Measurements from ENCODE around the gene ZNF740.
A peak's percentile ranks its signal among the peaks of the same experiment; 100 is the strongest.
"Not testable (repeated sequence)": the region's sequence is repeated elsewhere in the genome, so short reads cannot be mapped to it uniquely, and the experiment has no call there.

Gene ZNF740

DNA sequence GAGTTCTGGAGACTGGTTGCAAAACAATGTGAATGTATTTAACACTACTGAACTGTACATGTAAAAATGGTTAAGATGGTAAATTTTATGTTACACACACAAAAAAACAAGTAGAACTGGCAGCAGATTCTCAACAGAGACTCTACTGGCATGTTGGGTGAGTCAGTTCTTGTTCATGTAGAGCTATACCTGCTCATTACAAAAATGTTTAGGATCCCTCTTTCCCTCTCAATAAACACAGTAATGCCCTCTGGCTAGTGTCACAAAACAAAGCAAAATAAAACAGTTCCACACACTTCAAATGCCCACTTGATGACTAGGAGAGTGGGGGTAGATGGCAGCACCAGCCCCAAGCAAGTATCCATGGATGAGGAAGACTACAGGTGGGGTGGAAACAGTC lies 13.7 kb upstream of the ZNF740 start:
- H3K9ac ChIP-seq (ENCODE audit: low read depth, low read length), result no peak overlapping the region
- H3K4me1 ChIP-seq (ENCODE audit: insufficient read depth, low read length), result peaks cover 6% of the 10 kb centered on the region; the same call in 1 of the 2 replicates
- H3K36me3 ChIP-seq (ENCODE audit: insufficient read depth, low read length), result no peaks in the 10 kb centered on the region
- no peaks in the 10 kb centered on the region; the same call in 1 of the 2 replicates for H3K9me3 ChIP-seq (ENCODE audit: control insufficient read depth, insufficient read depth, low read length)

GRCh38 chr12:53169644-53170043 lies 10.9 kb upstream of the ZNF740 start:
- no peaks in the 10 kb centered on the region for H3K36me3 ChIP-seq (ENCODE audit: insufficient read depth, low read length)
- H3K9me3 ChIP-seq (ENCODE audit: control insufficient read depth, insufficient read depth, low read length), result no peaks in the 10 kb centered on the region; the same call in 1 of the 2 replicates
- H3K4me1 ChIP-seq (ENCODE audit: insufficient read depth, low read length), result peaks cover 6% of the 10 kb centered on the region; the same call in 1 of the 2 replicates
- no peak overlapping the region for H3K9ac ChIP-seq (ENCODE audit: low read depth, low read length)

DNA sequence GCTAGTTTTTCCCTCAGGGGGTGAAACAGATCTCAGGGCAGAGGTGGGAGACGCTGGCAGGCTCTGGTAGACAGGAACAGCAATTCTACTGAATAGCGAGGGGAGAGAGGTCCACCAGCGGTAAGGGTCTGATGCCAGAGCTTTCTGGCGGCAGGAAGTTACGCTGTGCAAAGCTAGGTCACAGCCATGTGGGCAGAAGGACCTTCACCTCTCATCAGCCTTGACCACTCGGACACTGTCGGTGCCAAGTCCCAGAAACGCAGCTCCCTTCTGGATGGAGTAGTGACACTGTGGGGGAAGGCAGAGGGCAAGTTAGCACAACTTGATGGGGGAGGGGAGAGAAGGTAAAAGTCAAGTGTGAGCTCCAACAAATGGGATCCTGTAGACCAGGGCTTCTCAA lies 10.3 kb upstream of the ZNF740 start:
- Histone ChIP-seq H3K36me3 (ENCODE audit: insufficient read depth, low read length) (no peaks in the 10 kb centered on the region), H3K9me3 (ENCODE audit: control insufficient read depth, insufficient read depth, low read length) (no peaks in the 10 kb centered on the region; the same call in 1 of the 2 replicates), H3K4me1 (ENCODE audit: insufficient read depth, low read length) (peaks cover 7% of the 10 kb centered on the region; the same call in 1 of the 2 replicates), H3K9ac (ENCODE audit: low read depth, low read length) (no peak overlapping the region)

DNA sequence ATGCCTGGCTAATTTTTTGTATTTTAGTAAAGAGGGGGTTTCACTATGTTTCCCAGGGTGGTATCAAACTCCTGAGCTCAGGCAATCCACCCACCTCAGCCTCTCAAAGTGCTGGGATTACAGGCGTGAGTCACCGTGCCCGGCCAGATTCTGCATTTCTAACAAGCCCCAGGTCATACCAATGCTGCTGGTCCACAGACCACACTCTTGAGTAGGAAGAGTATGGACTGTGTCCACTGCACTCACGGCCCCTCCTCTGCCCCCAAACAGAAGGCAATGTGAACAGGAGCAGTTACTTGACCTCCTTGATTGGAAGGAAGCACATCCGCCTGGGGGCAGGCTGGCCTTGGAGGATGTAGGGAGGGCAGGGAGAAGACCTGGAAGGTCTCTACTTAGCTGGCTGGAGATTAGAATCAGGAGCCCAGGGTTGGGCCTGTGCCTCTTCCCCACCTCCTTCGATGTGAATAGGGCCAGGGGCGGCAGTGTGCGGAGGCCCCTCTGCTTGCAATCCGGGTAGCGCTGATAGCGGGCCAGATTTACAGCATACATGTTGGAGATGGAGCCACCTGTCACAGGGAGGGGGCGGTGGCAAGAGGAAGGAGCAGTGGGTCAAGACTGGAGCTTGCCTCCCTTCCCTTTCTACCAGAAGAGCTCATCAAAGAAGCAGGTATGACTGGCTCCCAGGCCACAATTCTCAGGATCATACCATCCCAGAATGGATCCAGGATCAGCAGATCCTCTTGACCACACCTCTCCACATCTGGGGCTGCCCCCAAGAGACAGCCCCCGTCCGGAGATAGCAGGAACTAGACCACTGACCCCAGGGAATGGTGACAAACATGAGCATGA lies 9.4 kb upstream of the ZNF740 start:
- H3K9ac ChIP-seq (ENCODE audit: low read depth, low read length), result no peak overlapping the region
- H3K36me3 ChIP-seq (ENCODE audit: insufficient read depth, low read length), result no peaks in the 10 kb centered on the region
- peaks cover 11% of the 10 kb centered on the region; the same call in 1 of the 2 replicates for H3K4me1 ChIP-seq (ENCODE audit: insufficient read depth, low read length)
- H3K9me3 ChIP-seq (ENCODE audit: control insufficient read depth, insufficient read depth, low read length), result no peaks in the 10 kb centered on the region; the same call in 1 of the 2 replicates

- Histone ChIP-seq H3K36me3 (ENCODE audit: insufficient read depth, low read length) (no peaks in the 10 kb centered on the region), H3K9me3 (ENCODE audit: control insufficient read depth, insufficient read depth, low read length) (no peaks in the 10 kb centered on the region; the same call in 1 of the 2 replicates), H3K9ac (ENCODE audit: low read depth, low read length) (no peak overlapping the region), H3K4me1 (ENCODE audit: insufficient read depth, low read length) (peaks cover 11% of the 10 kb centered on the region; the same call in 1 of the 2 replicates)
These were observed 8.7 kb upstream of the ZNF740 start for GRCh38 chr12:53171725-53172329.

GRCh38 chr12:53172352-53172751 lies 8.2 kb upstream of the ZNF740 start:
- Histone ChIP-seq H3K9me3 (ENCODE audit: control insufficient read depth, insufficient read depth, low read length) (no peaks in the 10 kb centered on the region), H3K9ac (ENCODE audit: low read depth, low read length) (no peak overlapping the region), H3K36me3 (ENCODE audit: insufficient read depth, low read length) (no peaks in the 10 kb centered on the region), H3K4me1 (ENCODE audit: insufficient read depth, low read length) (peaks cover 11% of the 10 kb centered on the region; the same call in 1 of the 2 replicates)

GRCh38 chr12:53173085-53173715 lies 7.3 kb upstream of the ZNF740 start:
- Histone ChIP-seq H3K36me3 (ENCODE audit: insufficient read depth, low read length) (no peaks in the 10 kb centered on the region), H3K4me1 (ENCODE audit: insufficient read depth, low read length) (peaks cover 11% of the 10 kb centered on the region; the same call in 1 of the 2 replicates), H3K9ac (ENCODE audit: low read depth, low read length) (no peak overlapping the region), H3K9me3 (ENCODE audit: control insufficient read depth, insufficient read depth, low read length) (no peaks in the 10 kb centered on the region)

DNA sequence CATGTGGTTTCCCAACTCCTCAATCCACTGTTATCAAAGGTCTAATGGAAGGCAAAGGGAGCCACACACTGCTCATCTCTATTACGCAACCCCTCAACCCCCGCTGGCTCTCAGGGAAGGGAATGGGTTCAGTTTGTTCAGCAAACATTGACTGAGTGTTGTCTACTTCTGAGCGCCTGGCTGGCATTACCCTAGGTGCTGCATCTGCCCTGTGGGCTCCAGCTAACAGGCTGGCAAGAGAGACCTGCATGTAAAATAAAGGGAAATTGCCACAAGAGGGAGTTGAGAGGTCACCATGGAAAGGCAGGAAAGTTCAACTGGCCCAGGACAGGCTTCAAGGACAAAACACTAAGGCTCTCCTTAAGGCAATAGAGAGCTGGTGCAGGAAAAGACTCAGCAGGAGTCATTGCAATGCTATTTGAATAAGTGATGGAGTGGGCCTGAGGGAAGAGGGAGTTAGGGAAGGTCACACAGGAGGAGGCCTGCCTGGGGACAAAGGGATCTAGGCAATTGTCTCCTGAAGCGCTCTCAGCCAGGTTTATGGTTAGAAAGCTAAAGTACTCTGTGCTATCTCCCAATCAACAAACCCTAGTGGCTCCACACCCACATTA lies 5.5 kb upstream of the ZNF740 start:
- peaks cover 9% of the 10 kb centered on the region; the same call in 1 of the 2 replicates for H3K4me1 ChIP-seq (ENCODE audit: insufficient read depth, low read length)
- H3K9ac ChIP-seq (ENCODE audit: low read depth, low read length), result no peak overlapping the region
- no peaks in the 10 kb centered on the region for H3K36me3 ChIP-seq (ENCODE audit: insufficient read depth, low read length)
- no peaks in the 10 kb centered on the region for H3K9me3 ChIP-seq (ENCODE audit: control insufficient read depth, insufficient read depth, low read length)

- no peak overlapping the region for H3K9ac ChIP-seq (ENCODE audit: low read depth, low read length)
- peaks cover 8% of the 10 kb centered on the region for H3K4me1 ChIP-seq (ENCODE audit: insufficient read depth, low read length)
- H3K36me3 ChIP-seq (ENCODE audit: insufficient read depth, low read length), result no peaks in the 10 kb centered on the region
- H3K9me3 ChIP-seq (ENCODE audit: control insufficient read depth, insufficient read depth, low read length), result no peaks in the 10 kb centered on the region
These were observed 3.8 kb upstream of the ZNF740 start for GRCh38 chr12:53176750-53177149.

- H3K36me3 ChIP-seq (ENCODE audit: insufficient read depth, low read length); H3K9me3 ChIP-seq (ENCODE audit: control insufficient read depth, insufficient read depth, low read length); H3K9ac ChIP-seq (ENCODE audit: low read depth, low read length); H3K4me1 ChIP-seq (ENCODE audit: insufficient read depth, low read length): not testable (repeated sequence)
These were observed 3.1 kb upstream of the ZNF740 start for GRCh38 chr12:53177447-53177846.

GRCh38 chr12:53178803-53179202 lies 1.7 kb upstream of the ZNF740 start:
- H3K9ac ChIP-seq (ENCODE audit: low read depth, low read length), result not testable (repeated sequence)

DNA sequence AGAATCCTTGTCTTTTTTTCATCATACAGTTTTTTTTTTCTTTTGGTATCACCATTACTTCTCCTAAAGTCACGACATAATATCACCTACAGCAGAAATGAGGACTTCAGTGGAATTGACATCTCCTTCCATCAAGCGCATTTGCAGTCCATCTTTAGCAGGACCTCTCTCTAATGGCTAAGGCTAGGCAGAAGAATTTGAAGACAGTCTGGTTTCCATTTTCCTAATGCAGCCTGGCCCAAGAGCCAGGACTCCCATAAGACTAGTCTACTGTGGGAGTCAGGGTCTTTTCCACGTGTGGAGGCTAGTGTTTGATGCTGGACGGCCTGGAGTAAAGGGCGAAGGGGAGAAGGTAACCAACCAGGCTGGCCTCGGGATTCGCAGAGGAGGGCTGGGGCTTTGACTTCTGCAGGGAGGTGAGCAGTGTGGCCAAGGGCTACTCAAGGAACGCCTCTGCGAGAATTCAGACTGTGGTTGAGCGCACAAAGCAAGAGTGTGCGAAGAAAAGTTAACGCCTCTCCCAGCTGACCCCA lies 769 bp upstream of the ZNF740 start:
- Histone ChIP-seq H3K36me3 (ENCODE audit: insufficient read depth, low read length) (no peaks in the 10 kb centered on the region; the same call in 1 of the 2 replicates), H3K9ac (ENCODE audit: low read depth, low read length) (peak overlapping the region; percentile 63), H3K4me1 (ENCODE audit: insufficient read depth, low read length) (peaks cover 9% of the 10 kb centered on the region), H3K9me3 (ENCODE audit: control insufficient read depth, insufficient read depth, low read length) (no peaks in the 10 kb centered on the region)

More at GRCh38 chr12:53178803-53179202, 1.7 kb upstream of the ZNF740 start:
- H3K36me3 ChIP-seq (ENCODE audit: insufficient read depth, low read length); H3K9me3 ChIP-seq (ENCODE audit: control insufficient read depth, insufficient read depth, low read length); H3K4me1 ChIP-seq (ENCODE audit: insufficient read depth, low read length): not testable (repeated sequence)

GRCh38 chr12:53180931-53181645 lies 566 bp downstream of the ZNF740 start:
- Histone ChIP-seq H3K9me3 (ENCODE audit: control insufficient read depth, insufficient read depth, low read length) (no peaks in the 10 kb centered on the region), H3K36me3 (ENCODE audit: insufficient read depth, low read length) (no peaks in the 10 kb centered on the region; the same call in 1 of the 2 replicates), H3K4me1 (ENCODE audit: insufficient read depth, low read length) (peaks cover 4% of the 10 kb centered on the region; the same call in 1 of the 2 replicates), H3K9ac (ENCODE audit: low read depth, low read length) (peak overlapping the region; percentile 63)
